Caco-2 (cell line): ENCODE data around the gene CDHR5. TPM values are rescaled to one million over a fixed set of nuclear protein-coding genes. Genes with fewer than 3 reads are reported as not detected.
"Not testable (repeated sequence)": the region's sequence is repeated elsewhere in the genome, so short reads cannot be mapped to it uniquely, and the experiment has no call there.

Experiments used
- BruUV-seq: library from RNA; stranded (reverse); fragments of 400-500 nt; replicated peaks from 2 replicates; lab custom pipeline; 2021; lab: Mats Ljungman, UMichigan
- CTCF ChIA-PET: fragments of 300-600 bp; sonication (Branson Sonifier 250); formaldehyde crosslinking; loops from one replicate; lab custom pipeline; 2022; ENCODE audit warnings: antibody characterized with exemption; lab: Charles Lee
- POLR2A ChIA-PET: fragments of 300-600 bp; sonication (Branson Sonifier 250); formaldehyde crosslinking; loops from one replicate; lab custom pipeline; 2022; ENCODE audit warnings: antibody characterized with exemption; lab: Charles Lee
- DNase-seq, 2 experiments: peaks; one replicate each; pipeline versions ENCODE4 v3.0.0 to v3.0.0-alpha.2; 2020 to 2022
- H3K27me3 ChIP-seq: replicated peaks from 2 replicates; pipeline ENCODE4 v1.6.0; 2011; ENCODE audit warnings: low read length; ENCODE audit not compliant: control insufficient read depth, insufficient read depth
- H3K36me3 ChIP-seq: 2 replicates; pipeline ENCODE4 v1.5.1; 2011; ENCODE audit warnings: low read length; ENCODE audit not compliant: control insufficient read depth, insufficient read depth
- H3K4me1 ChIP-seq: fragments of 250-450 bp; sonication (Bioruptor Pico); 2 replicates; pipeline ENCODE4 v1.5.1; 2020; ENCODE audit warnings: mild to moderate bottlenecking
- H3K4me3 ChIP-seq: 2 replicates; pipeline ENCODE4 v1.5.1; 2011; ENCODE audit warnings: low read depth, mild to moderate bottlenecking, control low read depth, low read length
- H3K9me3 ChIP-seq: fragments of 250-450 bp; sonication (Bioruptor Pico); 2 replicates; pipeline ENCODE4 v1.5.1; 2020; ENCODE audit warnings: mild to moderate bottlenecking, moderate library complexity
- H3K27ac Mint-ChIP-seq: one replicate; pipeline ENCODE4 v1.8.0; 2022; ENCODE audit warnings: mixed read lengths; ENCODE audit not compliant: unreplicated experiment
- H3K27me3 Mint-ChIP-seq: one replicate; pipeline ENCODE4 v1.8.0; 2022; ENCODE audit warnings: mixed read lengths; ENCODE audit not compliant: insufficient read depth, unreplicated experiment
- H3K36me3 Mint-ChIP-seq: one replicate; pipeline ENCODE4 v1.8.0; 2022; ENCODE audit warnings: mild to moderate bottlenecking, mixed read lengths; ENCODE audit not compliant: insufficient read depth, unreplicated experiment
- H3K4me1 Mint-ChIP-seq: one replicate; pipeline ENCODE4 v1.8.0; 2022; ENCODE audit warnings: low read depth, mixed read lengths; ENCODE audit not compliant: unreplicated experiment
- H3K4me3 Mint-ChIP-seq: one replicate; pipeline ENCODE4 v1.8.0; 2022; ENCODE audit warnings: mild to moderate bottlenecking, moderate library complexity, mixed read lengths; ENCODE audit not compliant: unreplicated experiment
- H3K9me3 Mint-ChIP-seq: one replicate; pipeline ENCODE4 v1.8.0; 2022; ENCODE audit warnings: mixed read lengths; ENCODE audit not compliant: unreplicated experiment
- intact Hi-C: fragments of 100-400 bp; cut with micrococcal nuclease; formaldehyde crosslinking; loops from one replicate; pipeline ENCODE4 v1.10.0; 2022; ENCODE audit not compliant: unreplicated experiment
- total RNA-seq: library from RNA; stranded (reverse); gene quantifications from 2 replicates; pipeline ENCODE4 v1.2.3, GENCODE V29; 2022
- TF ChIP-seq, protein P1 (sequence below), 2 experiments: fragments of 200-600 bp in 1 of 2; IDR thresholded peaks; 1 replicate in 1 of 2; 2 replicates in 1 of 2; pipeline versions ENCODE4 v1.5.1 to v1.8.0; 2011 to 2022; ENCODE audit warnings: antibody characterized with exemption in 1 of 2, control low read depth in 1 of 2, inconsistent platforms in 1 of 2, low read depth in 1 of 2, low read length in 1 of 2, mild to moderate bottlenecking in 1 of 2, moderate library complexity in 1 of 2; ENCODE audit not compliant: insufficient read depth in 1 of 2, severe bottlenecking in 1 of 2, unreplicated experiment in 1 of 2

Gene CDHR5
- total RNA-seq, 1 experiment from 2014 or later, result 42.0 TPM

DNA sequence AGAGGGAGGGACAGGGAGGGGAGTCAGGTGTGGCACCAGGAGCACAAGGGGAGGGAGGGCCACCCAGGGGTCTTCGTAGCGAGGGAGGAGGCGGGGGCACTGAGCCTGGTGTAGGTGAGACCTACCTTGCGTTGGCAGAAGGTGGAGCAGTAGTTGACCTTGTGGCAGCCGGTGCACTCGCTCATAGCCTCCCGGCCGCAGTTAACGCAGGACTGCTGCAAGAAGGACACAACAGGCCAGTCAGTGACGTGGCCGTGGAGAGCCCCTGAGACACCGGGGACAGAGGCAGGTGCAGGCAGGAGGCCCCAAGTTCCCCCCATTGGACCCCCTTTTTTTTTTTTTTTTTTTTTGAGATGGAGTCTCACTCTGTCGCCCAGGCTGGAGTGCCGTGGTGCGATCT lies 29.1 kb upstream of the CDHR5 start:
- no peak overlapping the region for H3K27ac Mint-ChIP-seq
- TF ChIP-seq, protein P1, sequence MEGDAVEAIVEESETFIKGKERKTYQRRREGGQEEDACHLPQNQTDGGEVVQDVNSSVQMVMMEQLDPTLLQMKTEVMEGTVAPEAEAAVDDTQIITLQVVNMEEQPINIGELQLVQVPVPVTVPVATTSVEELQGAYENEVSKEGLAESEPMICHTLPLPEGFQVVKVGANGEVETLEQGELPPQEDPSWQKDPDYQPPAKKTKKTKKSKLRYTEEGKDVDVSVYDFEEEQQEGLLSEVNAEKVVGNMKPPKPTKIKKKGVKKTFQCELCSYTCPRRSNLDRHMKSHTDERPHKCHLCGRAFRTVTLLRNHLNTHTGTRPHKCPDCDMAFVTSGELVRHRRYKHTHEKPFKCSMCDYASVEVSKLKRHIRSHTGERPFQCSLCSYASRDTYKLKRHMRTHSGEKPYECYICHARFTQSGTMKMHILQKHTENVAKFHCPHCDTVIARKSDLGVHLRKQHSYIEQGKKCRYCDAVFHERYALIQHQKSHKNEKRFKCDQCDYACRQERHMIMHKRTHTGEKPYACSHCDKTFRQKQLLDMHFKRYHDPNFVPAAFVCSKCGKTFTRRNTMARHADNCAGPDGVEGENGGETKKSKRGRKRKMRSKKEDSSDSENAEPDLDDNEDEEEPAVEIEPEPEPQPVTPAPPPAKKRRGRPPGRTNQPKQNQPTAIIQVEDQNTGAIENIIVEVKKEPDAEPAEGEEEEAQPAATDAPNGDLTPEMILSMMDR (IDR thresholded peaks at IDR 0.05; ENCODE audit: insufficient read depth in 1 of 2, low read depth in 1 of 2, low read length in 1 of 2, severe bottlenecking in 1 of 2, unreplicated experiment in 1 of 2), result no peak
- H3K36me3 ChIP-seq, result peaks cover 3% of the 10 kb centered on the region
- peaks cover 63% of the 10 kb centered on the region for H3K36me3 Mint-ChIP-seq
- H3K9me3 Mint-ChIP-seq, result no peaks in the 10 kb centered on the region
- peaks cover 5% of the 10 kb centered on the region for H3K4me1 Mint-ChIP-seq
- BruUV-seq, result no TSS peak
- no peak overlapping the region for H3K4me3 Mint-ChIP-seq
- H3K27me3 ChIP-seq, result no peaks in the 10 kb centered on the region
- ChIA-PET POLR2A (no interaction called here), CTCF (no interaction called here)
- H3K4me3 ChIP-seq, result no peak overlapping the region
- DNase-seq, result no peak
- intact Hi-C loops, result no loop called here
- peaks cover 13% of the 10 kb centered on the region for H3K4me1 ChIP-seq
- H3K9me3 ChIP-seq, result no peaks in the 10 kb centered on the region; the same call in 1 of the 2 replicates
- H3K27me3 Mint-ChIP-seq, result no peaks in the 10 kb centered on the region

DNA sequence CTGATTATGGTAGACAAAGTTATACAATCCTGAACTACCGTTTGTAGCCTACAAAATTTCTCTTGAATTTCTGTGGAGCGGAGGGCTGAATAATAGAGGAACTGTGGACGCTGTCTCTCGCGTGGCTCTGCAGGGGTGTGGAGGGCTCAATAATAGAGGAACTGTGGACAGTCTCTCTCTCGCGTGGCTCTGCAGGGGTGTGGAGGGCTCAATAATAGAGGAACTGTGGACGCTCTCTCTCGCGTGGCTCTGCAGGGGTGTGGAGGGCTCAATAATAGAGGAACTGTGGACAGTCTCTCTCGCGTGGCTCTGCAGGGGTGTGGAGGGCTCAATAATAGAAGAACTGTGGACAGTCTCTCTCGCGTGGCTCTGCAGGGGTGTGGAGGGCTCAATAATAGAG lies 28.4 kb upstream of the CDHR5 start:
- peaks cover 63% of the 10 kb centered on the region for H3K36me3 Mint-ChIP-seq
- H3K27me3 Mint-ChIP-seq, H3K27ac Mint-ChIP-seq, BruUV-seq, H3K4me1 Mint-ChIP-seq, DNase-seq, H3K4me3 Mint-ChIP-seq, H3K27me3 ChIP-seq, intact Hi-C loops, H3K9me3 Mint-ChIP-seq, POLR2A ChIA-PET, H3K4me3 ChIP-seq, H3K9me3 ChIP-seq, CTCF ChIA-PET, H3K36me3 ChIP-seq: not testable (repeated sequence)
- peaks cover 13% of the 10 kb centered on the region for H3K4me1 ChIP-seq

DNA sequence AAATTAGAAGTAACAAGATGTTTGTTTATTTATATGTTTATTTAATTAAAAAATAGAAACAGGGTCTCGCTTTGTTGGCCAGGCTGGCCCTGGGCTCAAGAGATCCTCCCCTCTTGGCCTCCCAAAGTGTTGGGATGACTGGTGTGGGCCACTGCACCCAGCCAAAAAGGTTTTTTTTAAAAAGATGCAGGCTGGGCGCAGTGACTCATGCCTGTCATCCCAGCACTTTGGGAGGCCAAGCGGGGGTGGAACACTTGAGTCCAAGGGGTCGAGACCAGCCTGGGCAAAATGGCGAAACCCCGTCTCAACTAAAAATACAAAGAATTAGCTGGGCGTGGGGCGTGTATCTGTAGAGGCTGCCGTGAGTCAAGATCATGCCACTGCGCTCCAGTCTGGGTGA lies 25.7 kb upstream of the CDHR5 start:
- H3K27me3 Mint-ChIP-seq, result no peaks in the 10 kb centered on the region
- H3K27ac Mint-ChIP-seq, result no peak overlapping the region
- intact Hi-C loops, result no loop called here
- TF ChIP-seq, protein P1 (IDR thresholded peaks at IDR 0.05; ENCODE audit: insufficient read depth in 1 of 2, low read depth in 1 of 2, low read length in 1 of 2, severe bottlenecking in 1 of 2, unreplicated experiment in 1 of 2), result no peak
- Histone ChIP-seq H3K36me3 (peaks cover 2% of the 10 kb centered on the region), H3K4me1 (peaks cover 13% of the 10 kb centered on the region), H3K4me3 (no peak overlapping the region), H3K27me3 (no peaks in the 10 kb centered on the region), H3K9me3 (no peaks in the 10 kb centered on the region; the same call in 1 of the 2 replicates)
- CTCF ChIA-PET, result no interaction called here
- H3K4me1 Mint-ChIP-seq, result no peaks in the 10 kb centered on the region
- BruUV-seq, result no TSS peak
- POLR2A ChIA-PET, result no interaction called here
- no peak for DNase-seq
- H3K4me3 Mint-ChIP-seq, result no peak overlapping the region
- no peaks in the 10 kb centered on the region for H3K9me3 Mint-ChIP-seq
- H3K36me3 Mint-ChIP-seq, result peaks cover 72% of the 10 kb centered on the region

DNA sequence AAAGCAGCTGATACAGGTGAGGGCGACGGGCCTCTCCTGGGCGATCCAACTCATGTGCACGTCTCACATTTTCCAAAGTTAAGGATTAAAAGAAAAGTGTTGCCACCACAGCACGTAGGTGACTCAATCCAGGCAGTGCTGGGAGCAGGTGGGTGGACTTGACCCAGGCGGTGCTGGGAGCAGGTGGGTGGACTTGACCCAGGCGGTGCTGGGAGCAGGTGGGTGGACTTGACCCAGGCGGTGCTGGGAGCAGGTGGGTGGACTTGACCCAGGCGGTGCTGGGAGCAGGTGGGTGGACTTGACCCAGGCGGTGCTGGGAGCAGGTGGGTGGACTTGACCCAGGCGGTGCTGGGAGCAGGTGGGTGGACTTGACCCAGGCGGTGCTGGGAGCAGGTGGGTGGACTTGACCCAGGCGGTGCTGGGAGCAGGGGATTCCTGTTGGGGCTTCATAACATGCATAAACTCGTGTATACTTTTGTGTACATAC lies 23.0 kb upstream of the CDHR5 start:
- DNase-seq, CTCF ChIA-PET, H3K27me3 Mint-ChIP-seq, H3K4me1 ChIP-seq, intact Hi-C loops, BruUV-seq, H3K36me3 ChIP-seq, H3K27me3 ChIP-seq, H3K4me3 ChIP-seq, H3K9me3 Mint-ChIP-seq, H3K4me1 Mint-ChIP-seq, H3K4me3 Mint-ChIP-seq, H3K9me3 ChIP-seq, POLR2A ChIA-PET, H3K27ac Mint-ChIP-seq: not testable (repeated sequence)
- peaks cover 65% of the 10 kb centered on the region for H3K36me3 Mint-ChIP-seq
